Suprapubic skin (tissue), 4 donors: ENCODE results near the gene NAT14. TPM values are rescaled to one million over a fixed set of nuclear protein-coding genes. Genes with fewer than 3 reads are reported as not detected.

Source experiments
- DNase-seq, 2 donors: peaks; one replicate each; pipeline ENCODE4 v3.0.0-alpha.2; 2019; ENCODE audit warnings: low spot score in 2 of 2
- H3K27ac ChIP-seq: fragments of 200-600 bp; sonication (generic); one replicate; pipeline ENCODE4 v1.5.1; 2019
- H3K27me3 ChIP-seq: fragments of 200-600 bp; sonication (generic); one replicate; pipeline ENCODE4 v1.5.1; 2019
- H3K36me3 ChIP-seq: fragments of 200-600 bp; sonication (generic); one replicate; pipeline ENCODE4 v1.5.1; 2019
- H3K4me1 ChIP-seq: fragments of 200-600 bp; sonication (generic); one replicate; pipeline ENCODE4 v1.5.1; 2019
- H3K4me3 ChIP-seq: fragments of 200-600 bp; sonication (generic); one replicate; pipeline ENCODE4 v1.5.1; 2019; ENCODE audit warnings: mild to moderate bottlenecking
- H3K9me3 ChIP-seq: fragments of 200-600 bp; sonication (generic); one replicate; pipeline ENCODE4 v1.5.1; 2019
- CTCF ChIP-seq, 2 donors: fragments of 200-600 bp in 1 of 2; fragments of 450-650 bp in 1 of 2; sonication (generic) in 1 of 2; IDR thresholded peaks; one replicate each; pipeline ENCODE4 v1.5.1; 2016 to 2019; ENCODE audit warnings: antibody characterized with exemption in 2 of 2, mild to moderate bottlenecking in 1 of 2, moderate library complexity in 1 of 2
- EP300 ChIP-seq: sonication (generic); formaldehyde crosslinking; IDR thresholded peaks from one replicate; pipeline ENCODE4 v1.6.1; 2017; ENCODE audit warnings: antibody characterized with exemption
- POLR2A ChIP-seq, 2 donors: fragments of 450-650 bp; IDR thresholded peaks; one replicate each; pipeline ENCODE4 v1.6.1; 2017; ENCODE audit warnings: antibody characterized with exemption in 2 of 2, mild to moderate bottlenecking in 2 of 2, moderate library complexity in 2 of 2
- POLR2AphosphoS5 ChIP-seq, 3 donors: sonication (generic); formaldehyde crosslinking; IDR thresholded peaks; one replicate each; pipeline ENCODE4 v1.6.1; 2017; ENCODE audit warnings: antibody characterized with exemption in 3 of 3
- WGBS: methylation state at CpG from one replicate; pipeline ENCODE4 v1.1.5; 2018; 5-methylcytosine and 5-hydroxymethylcytosine counted together
- total RNA-seq, 4 donors: library from RNA; depleted of rRNA; stranded (reverse); fragments of >200 nt; gene quantifications; one replicate each; pipeline ENCODE4 v1.1.0, GENCODE V29; 2016

Gene NAT14
- total RNA-seq, 4 donors from 2014 or later, result 2.4 to 4.8 (median 4.0) TPM

GRCh38 chr19:55461259-55461973 lies 23.6 kb upstream of the NAT14 start, which contains the start of gene ISOC2:
Gene ISOC2 (minus strand): TSS chr19:55461642. CDS start chr19:55456486, 5,156 bp downstream.
- no peaks in the 10 kb centered on the region for H3K27me3 ChIP-seq
- H3K27ac ChIP-seq, result peak within 1 kb of the TSS; percentile 88
- peaks cover 3% of the 10 kb centered on the region for H3K36me3 ChIP-seq
- WGBS, result under 1% methylated on average over 23 of the region's 54 CpGs
- no peaks in the 10 kb centered on the region for H3K9me3 ChIP-seq
- peak; percentile 100 for DNase-seq
- H3K4me3 ChIP-seq, result peak within 1 kb of the TSS; percentile 63
- peaks cover 27% of the 10 kb centered on the region for H3K4me1 ChIP-seq
- peak in 1 of 3 donors; percentile 31 for TF ChIP-seq POLR2AphosphoS5 (IDR thresholded peaks at IDR 0.05)
- TF ChIP-seq CTCF (IDR thresholded peaks at IDR 0.05), result no peak

GRCh38 chr19:55461974-55462626 lies 22.9 kb upstream of the NAT14 start:
- no peak for DNase-seq
- Histone ChIP-seq H3K9me3 (no peaks in the 10 kb centered on the region), H3K4me1 (peaks cover 27% of the 10 kb centered on the region), H3K4me3 (peak overlapping the region; percentile 63), H3K36me3 (no peaks in the 10 kb centered on the region), H3K27ac (peak overlapping the region; percentile 53), H3K27me3 (no peaks in the 10 kb centered on the region)
- 22% methylated on average over 12 of the region's 27 CpGs for WGBS
- TF ChIP-seq EP300, result no peak
- no peak for TF ChIP-seq POLR2AphosphoS5 (IDR thresholded peaks at IDR 0.05)
- TF ChIP-seq POLR2A (IDR thresholded peaks at IDR 0.05), result no peak
- TF ChIP-seq CTCF (IDR thresholded peaks at IDR 0.05), result no peak

- H3K9me3 ChIP-seq, result no peaks in the 10 kb centered on the region
- DNase-seq, result no peak
- no peaks in the 10 kb centered on the region for H3K27me3 ChIP-seq
- H3K4me1 ChIP-seq, result peaks cover 27% of the 10 kb centered on the region
- no peak overlapping the region for H3K27ac ChIP-seq
- H3K36me3 ChIP-seq, result no peaks in the 10 kb centered on the region
- WGBS, result 86% methylated on average over 11 of the region's 11 CpGs
- no peak overlapping the region for H3K4me3 ChIP-seq
- no peak for TF ChIP-seq CTCF (IDR thresholded peaks at IDR 0.05)
- TF ChIP-seq POLR2A (IDR thresholded peaks at IDR 0.05), result no peak
Measured at GRCh38 chr19:55462722-55463121, 22.3 kb upstream of the NAT14 start.

- TF ChIP-seq EP300, result no peak
- Histone ChIP-seq H3K27me3 (no peaks in the 10 kb centered on the region), H3K4me1 (peaks cover 27% of the 10 kb centered on the region), H3K36me3 (no peaks in the 10 kb centered on the region), H3K4me3 (no peak overlapping the region), H3K9me3 (no peaks in the 10 kb centered on the region), H3K27ac (no peak overlapping the region)
- no peak for DNase-seq
- 80% methylated on average over 15 of the region's 15 CpGs for WGBS
Measured at GRCh38 chr19:55463583-55464031, 21.4 kb upstream of the NAT14 start.

GRCh38 chr19:55464039-55464661 lies 20.8 kb upstream of the NAT14 start:
- Histone ChIP-seq H3K9me3 (no peaks in the 10 kb centered on the region), H3K36me3 (no peaks in the 10 kb centered on the region), H3K4me1 (peaks cover 27% of the 10 kb centered on the region), H3K27me3 (no peaks in the 10 kb centered on the region), H3K4me3 (no peak overlapping the region), H3K27ac (no peak overlapping the region)
- WGBS, result 79% methylated on average over 18 of the region's 23 CpGs
- TF ChIP-seq EP300 (no peak), POLR2A (IDR thresholded peaks at IDR 0.05) (no peak), POLR2AphosphoS5 (IDR thresholded peaks at IDR 0.05) (no peak), CTCF (IDR thresholded peaks at IDR 0.05) (no peak)
- DNase-seq, result no peak
